Ascending aorta (tissue), 2 donors: Measurements from ENCODE around the gene GRB10. TPM values are rescaled to one million over a fixed set of nuclear protein-coding genes. Genes with fewer than 3 reads are reported as not detected.

Experiments used
- DNase-seq, 2 donors: peaks; one replicate each; pipeline ENCODE4 v3.0.0-alpha.2; 2019; ENCODE audit warnings: low spot score in 2 of 2
- H3K27ac ChIP-seq, 2 donors: fragments of 200-600 bp; sonication (generic); one replicate each; pipeline ENCODE4 v1.5.1; 2016 to 2017; ENCODE audit warnings: mild to moderate bottlenecking in 1 of 2
- H3K27me3 ChIP-seq: fragments of 200-600 bp; sonication (generic); one replicate; pipeline ENCODE4 v1.5.1; 2017
- H3K36me3 ChIP-seq, 2 donors: fragments of 200-600 bp; sonication (generic); one replicate each; pipeline ENCODE4 v1.5.1; 2016
- H3K4me1 ChIP-seq, 2 donors: fragments of 200-600 bp; sonication (generic); one replicate each; pipeline ENCODE4 v1.5.1; 2016 to 2017; ENCODE audit warnings: mild to moderate bottlenecking in 1 of 2
- H3K4me3 ChIP-seq, 2 donors: fragments of 200-600 bp; sonication (generic); one replicate each; pipeline ENCODE4 v1.5.1; 2016 to 2017; ENCODE audit warnings: mild to moderate bottlenecking in 1 of 2
- H3K9me3 ChIP-seq, 2 donors: fragments of 200-600 bp; sonication (generic); one replicate each; pipeline ENCODE4 v1.5.1; 2016
- intact Hi-C: fragments of 100-400 bp; cut with DNase I; formaldehyde crosslinking; loops from one replicate; pipeline ENCODE4 v1.15.1; 2023
- total RNA-seq: library from RNA; depleted of rRNA; stranded (reverse); fragments of >200 nt; gene quantifications from one replicate; pipeline ENCODE4 v1.1.0, GENCODE V29; 2016
- TF ChIP-seq, protein P1 (sequence below), 3 experiments: fragments of 200-600 bp in 2 of 3; fragments of 450-650 bp in 1 of 3; sonication (generic) in 2 of 3; IDR thresholded peaks; one replicate each; pipeline ENCODE4 v1.5.1; 2016 to 2019; ENCODE audit warnings: antibody characterized with exemption in 3 of 3, mild to moderate bottlenecking in 1 of 3, moderate library complexity in 1 of 3

Gene GRB10
- total RNA-seq, 1 donor from 2014 or later = 53.4 TPM

DNA sequence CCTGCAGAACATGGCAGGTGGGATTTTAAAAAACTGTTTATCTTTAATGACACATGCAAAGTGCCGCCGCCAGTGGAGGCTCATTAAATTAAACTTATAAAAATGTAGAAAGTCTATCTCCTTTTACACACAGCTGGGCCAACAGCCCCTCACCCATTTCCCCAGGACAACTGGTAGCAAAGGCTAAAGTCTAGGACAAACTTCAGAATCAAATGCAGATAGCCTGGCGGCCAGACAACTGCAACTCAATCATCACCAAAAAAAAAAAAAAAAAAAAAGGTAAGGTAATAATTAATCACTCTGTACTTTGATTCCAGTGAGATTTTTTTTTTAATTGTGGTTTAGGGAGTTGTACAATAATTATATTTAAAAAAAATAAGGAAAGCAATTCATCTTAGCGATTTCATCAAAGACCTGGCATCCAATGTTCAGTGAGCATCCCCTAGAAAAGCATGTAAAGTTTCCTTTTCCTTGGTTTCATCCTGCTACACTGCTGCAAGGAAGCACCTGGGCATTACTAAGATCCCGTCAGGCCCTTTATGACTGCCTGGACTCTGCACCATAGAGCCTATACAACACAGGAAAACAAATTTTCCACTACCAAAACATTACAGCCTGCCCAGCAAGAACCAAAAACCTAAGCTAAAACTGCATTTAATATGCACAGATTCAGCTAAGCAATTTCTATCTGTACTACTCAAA lies 98.5 kb downstream of the GRB10 start:
- Histone ChIP-seq H3K4me3 (no peak overlapping the region), H3K27me3 (no peaks in the 10 kb centered on the region), H3K36me3 (peaks cover 0 to 12% of the 10 kb centered on the region in 2 donors), H3K9me3 (no peaks in the 10 kb centered on the region), H3K27ac (no peak overlapping the region), H3K4me1 (peaks cover 0 to 13% of the 10 kb centered on the region in 2 donors)
- no peak for DNase-seq
- intact Hi-C loops = no loop called here
- TF ChIP-seq, protein P1, sequence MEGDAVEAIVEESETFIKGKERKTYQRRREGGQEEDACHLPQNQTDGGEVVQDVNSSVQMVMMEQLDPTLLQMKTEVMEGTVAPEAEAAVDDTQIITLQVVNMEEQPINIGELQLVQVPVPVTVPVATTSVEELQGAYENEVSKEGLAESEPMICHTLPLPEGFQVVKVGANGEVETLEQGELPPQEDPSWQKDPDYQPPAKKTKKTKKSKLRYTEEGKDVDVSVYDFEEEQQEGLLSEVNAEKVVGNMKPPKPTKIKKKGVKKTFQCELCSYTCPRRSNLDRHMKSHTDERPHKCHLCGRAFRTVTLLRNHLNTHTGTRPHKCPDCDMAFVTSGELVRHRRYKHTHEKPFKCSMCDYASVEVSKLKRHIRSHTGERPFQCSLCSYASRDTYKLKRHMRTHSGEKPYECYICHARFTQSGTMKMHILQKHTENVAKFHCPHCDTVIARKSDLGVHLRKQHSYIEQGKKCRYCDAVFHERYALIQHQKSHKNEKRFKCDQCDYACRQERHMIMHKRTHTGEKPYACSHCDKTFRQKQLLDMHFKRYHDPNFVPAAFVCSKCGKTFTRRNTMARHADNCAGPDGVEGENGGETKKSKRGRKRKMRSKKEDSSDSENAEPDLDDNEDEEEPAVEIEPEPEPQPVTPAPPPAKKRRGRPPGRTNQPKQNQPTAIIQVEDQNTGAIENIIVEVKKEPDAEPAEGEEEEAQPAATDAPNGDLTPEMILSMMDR (IDR thresholded peaks at IDR 0.05) = no peak

DNA sequence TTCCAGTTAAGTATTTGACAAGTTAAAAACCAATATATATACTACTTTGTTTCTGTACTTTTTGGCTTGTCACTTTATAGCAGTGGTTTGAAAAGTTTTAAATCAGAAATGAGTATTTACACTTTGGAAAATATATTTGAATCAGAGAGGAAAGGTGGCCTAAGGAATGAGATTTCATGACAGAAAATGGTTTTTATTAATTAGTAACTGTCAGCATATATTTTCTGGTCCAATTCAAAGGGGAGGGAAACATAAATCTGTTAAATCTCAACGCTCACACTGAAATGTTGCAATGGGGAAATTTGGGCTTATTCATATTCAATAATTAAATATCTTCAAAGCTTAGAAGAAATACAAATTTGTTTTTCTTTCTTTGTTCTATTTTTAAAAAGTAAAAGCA lies 100.1 kb downstream of the GRB10 start:
- intact Hi-C loops = no loop called here
- no peak overlapping the region for H3K27ac ChIP-seq

DNA sequence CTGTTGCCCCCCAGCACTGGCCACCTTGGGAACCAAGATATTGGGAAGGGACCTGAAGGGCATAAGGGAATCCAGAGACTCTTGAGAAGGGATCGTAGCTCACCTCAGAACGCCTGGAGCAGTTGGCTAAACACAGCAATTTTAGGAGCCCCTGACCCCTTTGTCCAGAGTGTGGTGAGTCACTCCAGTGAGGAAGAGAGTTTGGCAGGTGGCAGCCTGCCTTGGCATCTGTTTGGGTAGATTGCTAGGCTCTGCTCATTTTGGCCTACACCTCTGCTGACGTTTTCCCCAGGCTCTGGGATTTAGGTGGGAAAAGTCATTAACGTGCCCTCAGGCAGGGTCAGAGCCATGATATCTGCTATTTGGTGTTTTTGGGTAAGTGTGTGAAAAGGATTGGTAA lies 100.6 kb downstream of the GRB10 start:
- H3K27ac ChIP-seq = no peak overlapping the region
- intact Hi-C loops = no loop called here
- DNase-seq = no peak

More for the DNA sequence above, 100.1 kb downstream of the GRB10 start:
- TF ChIP-seq, protein P1 (IDR thresholded peaks at IDR 0.05) = no peak
- DNase-seq = no peak
- Histone ChIP-seq H3K4me1 (peaks cover 0 to 24% of the 10 kb centered on the region in 2 donors), H3K27me3 (no peaks in the 10 kb centered on the region), H3K36me3 (peaks cover 0 to 4% of the 10 kb centered on the region in 2 donors), H3K9me3 (no peaks in the 10 kb centered on the region), H3K4me3 (no peak overlapping the region)

DNA sequence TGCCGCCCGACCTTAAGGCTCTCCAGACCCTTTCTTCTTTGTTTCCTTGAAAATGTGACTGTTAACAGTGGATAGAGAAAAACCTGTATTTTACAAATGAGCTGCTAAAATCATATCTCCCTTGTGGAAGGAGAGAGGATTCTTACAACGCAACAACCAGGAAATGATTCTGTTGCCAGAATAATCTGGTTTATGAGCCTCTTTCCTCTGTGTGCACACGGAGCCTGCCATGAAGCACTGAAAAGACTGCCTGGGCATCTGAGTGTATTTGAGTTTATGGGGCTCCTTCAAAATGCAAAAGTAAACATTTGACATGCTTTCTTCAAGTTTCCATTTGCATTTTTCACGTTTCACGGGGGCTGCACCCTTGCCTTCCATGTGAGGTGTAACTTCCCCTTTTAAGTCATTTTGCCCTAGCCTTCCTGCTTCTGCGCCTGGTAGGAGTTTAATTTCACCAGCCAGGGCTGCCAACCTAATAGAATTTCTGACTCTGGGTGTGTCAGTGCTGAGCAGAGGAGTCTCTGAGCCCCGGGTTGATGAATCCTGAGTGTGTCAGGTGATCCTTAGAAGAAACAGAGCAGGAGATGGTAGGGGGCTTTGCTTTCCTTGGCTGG lies 101.2 kb downstream of the GRB10 start:
- H3K36me3 ChIP-seq = no peaks in the 10 kb centered on the region
- intact Hi-C loops = no loop called here
- H3K27ac ChIP-seq = no peak overlapping the region
- TF ChIP-seq, protein P1 (IDR thresholded peaks at IDR 0.05) = no peak
- H3K4me3 ChIP-seq = no peak overlapping the region
- no peaks in the 10 kb centered on the region for H3K27me3 ChIP-seq
- peaks cover 0 to 35% of the 10 kb centered on the region in 2 donors for H3K4me1 ChIP-seq
- H3K9me3 ChIP-seq = no peaks in the 10 kb centered on the region
- DNase-seq = no peak

More for the DNA sequence above, 100.6 kb downstream of the GRB10 start:
- Histone ChIP-seq H3K36me3 (no peaks in the 10 kb centered on the region), H3K4me1 (peaks cover 0 to 29% of the 10 kb centered on the region in 2 donors), H3K4me3 (no peak overlapping the region), H3K9me3 (no peaks in the 10 kb centered on the region), H3K27me3 (no peaks in the 10 kb centered on the region)
- TF ChIP-seq, protein P1 (IDR thresholded peaks at IDR 0.05) = no peak

DNA sequence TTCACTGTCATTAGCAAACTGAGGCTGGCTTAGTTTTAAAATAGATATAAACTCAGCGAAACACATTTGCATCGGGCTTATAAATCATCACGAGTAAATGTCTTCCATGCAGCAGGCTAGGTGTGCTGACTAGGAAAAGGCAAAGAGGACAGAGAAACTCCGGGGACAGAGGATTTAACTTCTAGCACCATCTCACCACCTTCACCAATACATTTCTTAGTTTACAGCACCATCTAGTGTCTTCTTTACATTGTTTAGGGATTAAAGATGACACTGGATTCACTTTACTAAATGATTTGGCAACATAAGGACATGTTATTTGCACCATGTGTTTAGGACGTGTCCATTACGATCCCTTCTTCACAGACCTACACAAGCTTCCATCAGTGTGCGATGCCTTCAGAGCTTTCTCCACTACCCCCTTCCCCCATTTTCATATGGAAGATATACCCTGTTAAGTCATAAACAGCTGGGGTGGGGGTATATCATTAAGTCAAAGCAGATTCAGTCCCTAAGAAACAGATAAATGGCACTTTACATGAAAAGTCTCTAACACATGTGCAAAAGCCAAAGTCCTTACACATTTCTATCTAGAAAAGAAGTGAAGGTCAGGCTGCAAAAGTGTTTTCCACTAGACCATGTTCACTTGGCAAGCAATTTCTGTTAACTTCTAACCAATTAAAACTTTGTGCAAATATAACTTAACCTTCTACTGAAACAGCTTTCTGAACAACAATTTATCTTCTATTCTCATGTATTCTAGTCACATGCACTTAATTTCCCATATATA lies 103.3 kb downstream of the GRB10 start:
- peaks cover 0 to 27% of the 10 kb centered on the region in 2 donors for H3K4me1 ChIP-seq
- intact Hi-C loops = loop anchor here (1.0 to 5.0 kb wide), 2 partner anchors 82 to 211 kb away; no protein-coding TSS in a partner anchor

More for the DNA sequence above, 103.3 kb downstream of the GRB10 start:
- H3K36me3 ChIP-seq = peaks cover 0 to 1% of the 10 kb centered on the region in 2 donors
- DNase-seq = no peak
- no peak overlapping the region for H3K27ac ChIP-seq
- no peaks in the 10 kb centered on the region for H3K9me3 ChIP-seq
- no peaks in the 10 kb centered on the region for H3K27me3 ChIP-seq
- TF ChIP-seq, protein P1 (IDR thresholded peaks at IDR 0.05) = peak; percentile 21 to 42 (median 34)
- H3K4me3 ChIP-seq = no peak overlapping the region
